T-helper 17 cell (primary cell): ENCODE results near the gene COIL. TPM values are rescaled to one million over a fixed set of nuclear protein-coding genes. Genes with fewer than 3 reads are reported as not detected.
"Not testable (repeated sequence)": the region's sequence is repeated elsewhere in the genome, so short reads cannot be mapped to it uniquely, and the experiment has no call there.

Experiments used
- ATAC-seq: fragments of 150-1000 bp; cut with Tn5 transposase; 2 replicates; pipeline ENCODE4 v1.10.0; 2021; ENCODE audit warnings: mild to moderate bottlenecking, moderate library complexity
- DNase-seq, 3 donors: peaks; one replicate each; pipeline versions ENCODE4 v3.0.0 to v3.0.0-alpha.2; 2020 to 2021
- H3K9me3 ChIP-seq: one replicate; pipeline ENCODE4 v1.7.0; 2013; ENCODE audit warnings: low read length, mild to moderate bottlenecking; ENCODE audit not compliant: control insufficient read depth, poor library complexity, severe bottlenecking
- H3K27ac Mint-ChIP-seq: one replicate; pipeline ENCODE4 v1.8.0; 2022; ENCODE audit warnings: mild to moderate bottlenecking, moderate library complexity, mixed read lengths
- H3K27me3 Mint-ChIP-seq: one replicate; pipeline ENCODE4 v1.8.0; 2022; ENCODE audit warnings: mixed read lengths
- H3K36me3 Mint-ChIP-seq: one replicate; pipeline ENCODE4 v1.8.0; 2022; ENCODE audit warnings: low read depth, mixed read lengths
- H3K4me1 Mint-ChIP-seq: one replicate; pipeline ENCODE4 v1.8.0; 2022; ENCODE audit warnings: mild to moderate bottlenecking, mixed read lengths
- H3K4me3 Mint-ChIP-seq: one replicate; pipeline ENCODE4 v1.8.0; 2022; ENCODE audit warnings: mild to moderate bottlenecking, moderate library complexity, mixed read lengths
- total RNA-seq, 4 donors: library from RNA in 2 of 4; stranded (reverse) in 2 of 4; gene quantifications; one replicate each; pipeline ENCODE4 v1.2.3 and lab custom pipeline; 2022 to 2026

The COIL gene
- total RNA-seq, 2 donors from 2014 or later, result 14.0 to 19.6 TPM

GRCh38 chr17:56973520-56973919 lies 12.7 kb upstream of the COIL start:
- no peak overlapping the region for H3K4me3 Mint-ChIP-seq

DNA sequence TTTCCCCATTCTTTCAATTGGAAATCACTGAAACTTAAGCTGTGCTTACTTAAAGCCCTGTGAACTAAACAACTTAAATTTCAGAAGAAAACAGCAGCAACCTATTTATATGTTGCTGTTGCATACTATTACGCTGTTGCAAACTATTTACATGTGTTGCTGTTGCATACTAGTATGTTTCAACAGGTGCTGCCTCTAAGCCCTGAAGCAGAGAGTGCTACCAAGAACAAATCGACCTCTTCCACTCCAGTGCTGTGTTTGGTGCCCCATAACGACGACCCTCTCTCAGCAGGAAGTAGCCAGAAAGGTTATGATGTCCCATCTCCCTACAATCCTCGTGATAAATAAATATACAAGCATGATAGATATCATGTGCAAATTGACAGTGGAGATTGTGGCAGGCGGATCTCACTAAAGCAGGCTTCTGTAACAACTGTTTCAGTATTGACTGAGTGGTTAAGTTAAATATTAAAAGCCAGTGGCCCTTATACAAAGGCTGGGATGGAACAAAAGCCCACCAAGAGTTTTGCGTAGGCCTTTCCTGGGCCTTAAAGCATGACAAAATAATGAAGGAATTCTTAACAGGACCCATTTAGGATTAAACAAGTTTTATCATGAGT lies 11.4 kb upstream of the COIL start:
- no peak for DNase-seq
- Mint-ChIP-seq H3K36me3 (peaks cover 2% of the 10 kb centered on the region), H3K27ac (no peak overlapping the region), H3K4me3 (no peak overlapping the region), H3K27me3 (peaks cover 15% of the 10 kb centered on the region), H3K4me1 (peaks cover 9% of the 10 kb centered on the region)
- ATAC-seq, result no peak
- no peaks in the 10 kb centered on the region for H3K9me3 ChIP-seq

More at GRCh38 chr17:56973520-56973919, 12.7 kb upstream of the COIL start:
- Mint-ChIP-seq H3K36me3 (peaks cover 2% of the 10 kb centered on the region), H3K27me3 (peaks cover 15% of the 10 kb centered on the region), H3K4me1 (peaks cover 15% of the 10 kb centered on the region), H3K27ac (no peak overlapping the region)
- DNase-seq (no peak), ATAC-seq (no peak)
- no peaks in the 10 kb centered on the region for H3K9me3 ChIP-seq

DNA sequence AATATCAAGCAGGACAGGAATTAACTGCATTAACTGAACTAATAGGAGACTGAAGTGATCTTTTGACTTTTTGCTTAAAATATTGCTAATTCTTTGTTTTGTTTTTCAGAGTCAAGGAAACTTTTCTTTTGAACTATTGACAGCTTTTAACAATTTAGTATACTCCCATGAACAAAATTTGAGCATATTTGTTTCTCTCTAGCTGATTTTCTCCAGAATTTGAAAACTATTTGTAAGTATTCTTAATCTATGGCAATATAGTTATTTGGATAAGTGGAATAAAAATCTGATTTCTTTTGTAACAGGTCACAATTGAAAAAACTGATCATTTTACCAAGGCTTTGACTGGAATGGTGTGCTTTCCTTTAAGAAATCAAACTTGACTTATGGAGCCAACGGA lies 10.1 kb upstream of the COIL start:
- H3K27ac Mint-ChIP-seq, result no peak overlapping the region
- ATAC-seq (no peak), DNase-seq (no peak)
- no peak overlapping the region for H3K4me3 Mint-ChIP-seq
- H3K4me1 Mint-ChIP-seq, result peaks cover 2% of the 10 kb centered on the region
- H3K9me3 ChIP-seq, result no peaks in the 10 kb centered on the region
- peaks cover 15% of the 10 kb centered on the region for H3K27me3 Mint-ChIP-seq
- peaks cover 2% of the 10 kb centered on the region for H3K36me3 Mint-ChIP-seq

DNA sequence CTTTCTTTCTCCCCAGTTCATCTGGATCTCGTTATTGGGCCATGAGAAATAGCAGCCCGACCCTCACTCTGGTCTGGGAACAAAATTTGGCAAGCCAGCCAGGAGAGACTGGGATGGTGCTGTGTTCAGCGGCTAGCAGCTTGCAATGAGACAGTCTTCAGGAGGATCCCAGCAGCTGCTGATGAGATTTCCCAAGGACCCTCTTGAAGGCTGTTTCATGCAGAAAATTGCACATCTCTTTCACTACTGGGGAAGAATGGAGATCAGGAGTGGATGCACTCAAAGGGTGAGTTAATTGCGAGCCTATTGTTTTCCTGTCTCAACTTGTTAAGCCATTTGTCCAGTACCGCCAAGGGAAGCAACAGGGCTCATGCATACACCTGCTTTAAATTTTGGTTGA lies 5.5 kb upstream of the COIL start:
- Mint-ChIP-seq H3K36me3 (no peaks in the 10 kb centered on the region), H3K27me3 (no peaks in the 10 kb centered on the region), H3K4me3 (no peak overlapping the region), H3K4me1 (peaks cover 2% of the 10 kb centered on the region), H3K27ac (no peak overlapping the region)
- DNase-seq (no peak), ATAC-seq (no peak)
- no peaks in the 10 kb centered on the region for H3K9me3 ChIP-seq

- not testable (repeated sequence) for DNase-seq, H3K4me1 Mint-ChIP-seq, H3K27ac Mint-ChIP-seq, H3K4me3 Mint-ChIP-seq, H3K9me3 ChIP-seq, H3K27me3 Mint-ChIP-seq, ATAC-seq, H3K36me3 Mint-ChIP-seq
Observed at GRCh38 chr17:56965681-56966080, 4.8 kb upstream of the COIL start.

DNA sequence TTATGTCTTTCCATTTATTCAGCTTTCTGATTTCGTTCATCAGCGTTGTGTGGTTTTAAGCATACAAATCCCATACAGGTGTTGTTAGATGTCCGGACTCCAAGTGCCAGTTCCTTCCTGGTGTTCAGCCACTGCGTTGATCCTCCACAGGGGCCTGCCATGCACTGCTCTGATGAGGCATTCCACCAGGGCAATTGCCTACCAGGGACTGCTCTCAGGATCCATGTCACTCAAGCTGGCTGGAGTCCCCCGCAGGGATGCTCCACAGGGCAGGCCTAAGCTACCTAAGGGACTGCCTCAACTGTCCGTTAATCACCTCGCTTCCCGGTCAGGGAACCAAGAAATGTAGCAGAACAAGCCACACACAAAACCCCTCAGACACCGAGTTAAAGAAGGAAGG lies 4.4 kb upstream of the COIL start:
- H3K36me3 Mint-ChIP-seq, H3K4me3 Mint-ChIP-seq, H3K4me1 Mint-ChIP-seq, DNase-seq, H3K9me3 ChIP-seq, ATAC-seq, H3K27me3 Mint-ChIP-seq, H3K27ac Mint-ChIP-seq: not testable (repeated sequence)

DNA sequence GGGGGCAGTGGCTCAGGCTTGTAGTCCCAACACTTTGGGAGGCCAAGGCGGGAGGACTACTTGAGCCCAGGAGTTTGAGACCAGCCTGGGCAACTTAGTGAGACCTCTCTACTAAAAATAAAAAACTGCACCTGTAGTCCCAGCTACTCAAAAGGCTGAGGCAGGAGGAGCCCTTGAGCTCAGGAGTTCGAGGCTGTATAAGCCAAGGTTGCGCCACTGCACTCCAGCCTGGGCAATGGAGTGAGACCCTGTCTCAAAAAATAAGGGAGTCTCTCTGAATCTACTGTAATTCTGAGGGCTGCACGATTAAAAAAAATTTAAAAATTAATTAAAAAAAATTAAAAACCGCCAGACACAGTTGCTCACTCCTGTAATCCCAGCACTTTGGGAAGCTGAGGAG lies 3.9 kb downstream of the COIL start:
- no peaks in the 10 kb centered on the region for H3K27me3 Mint-ChIP-seq
- no peaks in the 10 kb centered on the region for H3K36me3 Mint-ChIP-seq
- DNase-seq (no peak), ATAC-seq (no peak)
- no peaks in the 10 kb centered on the region for H3K9me3 ChIP-seq
- H3K4me1 Mint-ChIP-seq, result peaks cover 14% of the 10 kb centered on the region
- H3K4me3 Mint-ChIP-seq, result no peak overlapping the region
- no peak overlapping the region for H3K27ac Mint-ChIP-seq

GRCh38 chr17:56949595-56949994 lies 11.3 kb downstream of the COIL start:
- no peaks in the 10 kb centered on the region for H3K27me3 Mint-ChIP-seq

DNA sequence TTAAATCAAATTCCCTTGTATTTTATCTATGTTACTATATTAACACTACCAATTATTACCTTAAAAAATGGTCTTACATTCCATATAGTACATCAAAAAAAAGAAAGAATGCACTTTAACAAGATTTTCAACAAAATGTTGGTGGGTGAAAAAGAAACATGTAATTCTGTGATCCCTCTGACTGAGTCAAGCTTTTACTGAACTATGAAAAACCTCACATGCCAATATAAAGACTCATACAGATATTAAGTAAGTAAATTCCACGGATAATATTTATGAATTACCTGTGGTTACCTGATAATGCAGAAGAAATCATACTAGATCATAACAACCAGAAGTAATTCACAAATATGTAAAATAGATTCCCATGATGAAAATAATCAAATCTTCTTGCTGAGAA lies 12.4 kb downstream of the COIL start:
- Mint-ChIP-seq H3K36me3 (peaks cover 10% of the 10 kb centered on the region), H3K27ac (peak overlapping the region; percentile 63), H3K4me3 (no peak overlapping the region), H3K27me3 (no peaks in the 10 kb centered on the region), H3K4me1 (peaks cover 7% of the 10 kb centered on the region)
- H3K9me3 ChIP-seq, result no peaks in the 10 kb centered on the region
- ATAC-seq, result no peak
- DNase-seq, result no peak

More at GRCh38 chr17:56949595-56949994, 11.3 kb downstream of the COIL start:
- no peaks in the 10 kb centered on the region for H3K9me3 ChIP-seq
- DNase-seq, result no peak
- Mint-ChIP-seq H3K4me3 (no peak overlapping the region), H3K36me3 (peaks cover 10% of the 10 kb centered on the region), H3K4me1 (peaks cover 8% of the 10 kb centered on the region), H3K27ac (peak overlapping the region; percentile 16)
- no peak for ATAC-seq

GRCh38 chr17:56947741-56948140 lies 13.1 kb downstream of the COIL start:
- H3K36me3 Mint-ChIP-seq, result peaks cover 10% of the 10 kb centered on the region
- H3K27me3 Mint-ChIP-seq, result no peaks in the 10 kb centered on the region
- ATAC-seq (no peak), DNase-seq (no peak)
- no peak overlapping the region for H3K4me3 Mint-ChIP-seq
- H3K9me3 ChIP-seq, result no peaks in the 10 kb centered on the region
- H3K27ac Mint-ChIP-seq, result peak overlapping the region; percentile 63
- peaks cover 6% of the 10 kb centered on the region for H3K4me1 Mint-ChIP-seq

DNA sequence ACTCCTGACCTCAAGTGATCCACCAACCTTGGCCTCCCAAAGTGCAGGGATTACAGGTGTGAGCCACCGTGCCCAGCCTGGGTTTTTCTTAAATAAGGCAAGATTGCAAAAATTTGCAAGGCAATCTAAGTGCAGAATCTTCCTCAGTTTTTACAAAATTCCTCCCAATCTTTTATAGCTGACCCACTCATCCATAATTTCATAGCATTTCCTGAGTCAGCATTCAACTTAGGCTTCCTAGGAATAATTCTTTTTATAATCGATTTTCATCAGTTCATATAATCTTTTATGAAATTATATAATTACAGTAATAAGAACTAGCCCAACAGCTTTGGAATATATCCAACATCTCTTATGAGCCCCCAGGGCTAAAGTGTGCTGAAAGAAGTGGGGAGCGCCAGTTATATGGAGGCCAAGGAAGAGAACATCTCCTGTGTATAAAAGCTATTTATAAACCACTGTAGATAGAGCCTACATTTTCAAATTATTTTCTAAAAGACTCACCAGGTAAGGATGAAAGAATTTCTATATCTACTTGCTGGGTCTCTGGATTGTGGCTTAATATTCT lies 14.8 kb downstream of the COIL start:
- Mint-ChIP-seq H3K27me3 (no peaks in the 10 kb centered on the region), H3K36me3 (peaks cover 10% of the 10 kb centered on the region), H3K4me1 (peaks cover 6% of the 10 kb centered on the region), H3K27ac (no peak overlapping the region), H3K4me3 (no peak overlapping the region)
- ATAC-seq (no peak), DNase-seq (no peak)
- no peaks in the 10 kb centered on the region for H3K9me3 ChIP-seq

DNA sequence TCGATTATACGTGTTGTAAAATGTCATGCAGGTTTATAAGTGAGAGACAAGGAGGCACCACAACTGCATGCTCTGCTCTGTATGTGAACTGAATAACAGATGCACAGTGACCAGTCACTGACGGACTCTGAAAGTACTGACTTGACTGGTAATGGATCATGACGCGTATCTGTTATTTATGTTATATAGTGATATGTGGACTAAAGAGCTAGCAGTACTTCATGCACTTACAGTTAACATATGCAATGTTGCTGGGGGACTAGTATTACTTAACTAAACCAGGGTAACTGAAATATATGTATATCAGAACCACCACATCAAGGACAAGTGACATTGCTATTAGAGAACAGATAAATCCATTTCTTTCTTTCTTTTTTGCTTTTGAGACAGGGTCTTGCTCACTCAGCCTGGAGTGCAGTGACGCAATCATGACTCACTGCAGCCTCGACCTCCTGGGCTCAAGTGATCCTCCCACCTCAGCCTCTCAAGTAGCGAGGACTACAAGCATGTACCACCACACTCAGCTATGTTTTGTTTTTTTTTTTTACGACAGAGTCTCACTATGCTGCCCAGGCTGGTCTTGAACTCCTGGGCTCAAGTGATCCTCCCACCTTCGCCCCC lies 17.2 kb downstream of the COIL start:
- no peak for ATAC-seq
- H3K36me3 Mint-ChIP-seq, result peaks cover 2% of the 10 kb centered on the region
- no peaks in the 10 kb centered on the region for H3K27me3 Mint-ChIP-seq
- DNase-seq, result no peak
- H3K4me1 Mint-ChIP-seq, result peaks cover 4% of the 10 kb centered on the region
- no peak overlapping the region for H3K4me3 Mint-ChIP-seq
- H3K27ac Mint-ChIP-seq, result no peak overlapping the region
- no peaks in the 10 kb centered on the region for H3K9me3 ChIP-seq

DNA sequence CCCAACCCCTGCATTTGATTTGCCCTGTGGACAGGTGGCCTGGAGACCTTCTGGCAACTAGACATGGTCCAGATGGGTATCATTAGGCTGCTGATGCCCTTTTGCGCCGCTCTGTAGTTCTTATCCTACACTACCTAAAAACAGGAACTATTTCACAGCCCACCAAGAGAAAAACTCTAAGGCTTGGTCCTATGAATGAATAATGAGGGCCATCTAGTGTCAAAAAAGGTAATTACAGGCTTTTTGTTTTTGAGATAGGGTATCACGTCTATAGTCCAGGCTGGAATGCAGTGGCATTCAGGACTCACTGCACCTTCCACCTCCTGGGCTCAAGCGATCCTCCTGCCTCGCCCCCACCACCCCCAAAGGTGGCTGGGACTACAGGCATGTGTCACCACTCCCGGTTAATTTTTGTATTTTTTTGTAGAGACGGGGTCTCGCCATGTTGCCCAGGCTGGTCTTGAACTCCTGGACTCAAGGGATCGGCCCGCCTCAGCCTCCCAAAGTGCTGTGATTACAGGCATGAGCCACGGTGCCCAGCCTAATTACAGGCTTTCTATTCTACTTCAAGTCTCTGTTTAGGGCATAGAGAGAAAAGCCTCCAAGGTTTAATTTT lies 20.9 kb downstream of the COIL start:
- no peak overlapping the region for H3K4me3 Mint-ChIP-seq
- H3K27ac Mint-ChIP-seq, result no peak overlapping the region
- peaks cover 5% of the 10 kb centered on the region for H3K36me3 Mint-ChIP-seq

More for the DNA sequence above, 20.9 kb downstream of the COIL start:
- no peak for DNase-seq
- peaks cover 4% of the 10 kb centered on the region for H3K4me1 Mint-ChIP-seq
- H3K9me3 ChIP-seq, result no peaks in the 10 kb centered on the region
- no peaks in the 10 kb centered on the region for H3K27me3 Mint-ChIP-seq
- peak; percentile 78 for ATAC-seq
